ENCODE results near the gene TRPM2. TPM values are rescaled to one million over a fixed set of nuclear protein-coding genes. Genes with fewer than 3 reads are reported as not detected.

Gene TRPM2
- total and polyA plus RNA-seq, 2 of the 4 experiments (the other 2 are of a cell fraction): not detected

- no peaks in the 10 kb centered on the region for H3K9me3 ChIP-seq (ENCODE audit: control insufficient read depth, insufficient read depth, low read length)
- no peak overlapping the region for H2BK120ac ChIP-seq (ENCODE audit: low read depth, low read length)
- H4K8ac ChIP-seq (ENCODE audit: low read depth in 2 of 2, low read length in 2 of 2): no peak overlapping the region
- H2BK15ac ChIP-seq (ENCODE audit: low read depth, low read length): no peak overlapping the region
- H3K4me1 ChIP-seq (ENCODE audit: control insufficient read depth, insufficient read depth, low read length): no peaks in the 10 kb centered on the region
- CTCF ChIA-PET: no interaction called here
- no peak overlapping the region for H4K5ac ChIP-seq (ENCODE audit: low read depth, low read length)
- H2BK5ac ChIP-seq (ENCODE audit: low read depth, low read length, poor library complexity, severe bottlenecking): no peak overlapping the region
- H3K4me3 ChIP-seq (ENCODE audit: insufficient read depth, low read depth, low read length): no peak overlapping the region
- H2AFZ ChIP-seq (replicated peaks; ENCODE audit: low read length, poor library complexity): no peak overlapping the region
- TF ChIP-seq USF2 (IDR thresholded peaks at IDR 0.05; ENCODE audit: low read depth, low read length) (no peak), MXI1 (IDR thresholded peaks at IDR 0.05; ENCODE audit: borderline replicate concordance, low read depth, low read length) (no peak)
- H3K9ac ChIP-seq (ENCODE audit: low read depth, low read length): no peak overlapping the region
- no peak overlapping the region for H2BK20ac ChIP-seq (ENCODE audit: low read depth, low read length)
- H4K20me1 ChIP-seq (ENCODE audit: insufficient read depth, low read length): no peaks in the 10 kb centered on the region
- BruUV-seq (replicated peaks): no TSS peak
- H3K27ac ChIP-seq (ENCODE audit: insufficient read depth, low read length): no peak overlapping the region
- ATAC-seq (ENCODE audit: low read depth): no peak
- POLR2A ChIA-PET (ENCODE audit: unreplicated experiment): no interaction called here
- H3K23ac ChIP-seq (ENCODE audit: low read depth, low read length): no peak overlapping the region
- H3K9me1 ChIP-seq (ENCODE audit: insufficient read depth, low read length): no peaks in the 10 kb centered on the region
- H3K56ac ChIP-seq (ENCODE audit: extremely low read depth, insufficient read depth, low read length): no peak overlapping the region
- dilution Hi-C loops (cut with HindIII; ENCODE audit: low sequenced_read_pairs, unreplicated experiment) (no loop called here), intact Hi-C loops (cut with micrococcal nuclease) (no loop called here), in situ Hi-C loops (cut with MboI; ENCODE audit: low sequenced_read_pairs) (no loop called here)
- H4K91ac ChIP-seq (ENCODE audit: insufficient read depth, low read depth, low read length): no peak overlapping the region
- WGBS, 2 experiments (ENCODE audit: extremely low coverage in 2 of 2, insufficient read length in 1 of 2): 64% methylated on average over 2 of the region's 17 CpGs; no CpG with 5 or more reads in 1 of the 2 experiments
- H3K14ac ChIP-seq (replicated peaks; ENCODE audit: low read depth, low read length): no peak overlapping the region
- no peaks in the 10 kb centered on the region for H3K36me3 ChIP-seq (ENCODE audit: control insufficient read depth, insufficient read depth, low read length)
- no peak overlapping the region for H2AK9ac ChIP-seq (replicated peaks; ENCODE audit: low read depth, low read length, poor library complexity)
- H3K18ac ChIP-seq (ENCODE audit: low read depth, low read length): no peak overlapping the region
- peaks cover 6% of the 10 kb centered on the region for H3K27me3 ChIP-seq (ENCODE audit: control insufficient read depth, insufficient read depth, low read length)
- DNase-seq: no peak
- H3K79me1 ChIP-seq (ENCODE audit: low read depth in 1 of 2, low read length in 2 of 2): no peaks in the 10 kb centered on the region
- H2AK5ac ChIP-seq (ENCODE audit: low read depth, low read length): no peak overlapping the region
- no peak overlapping the region for H3K4ac ChIP-seq (ENCODE audit: low read depth, low read length)
- H3K4me2 ChIP-seq (ENCODE audit: low read depth, low read length): no peak overlapping the region
Observed at GRCh38 chr21:44475266-44475845, 121.9 kb downstream of the TRPM2 start.

Data from IMR-90 (cell line).